Stimulated activated CD8-positive, alpha-beta memory T cell treated with anti-CD3 and anti-CD28 coated beads, Interleukin-12 subunit alpha, Interleukin-12 subunit beta, amount 100 ng/mL, for 24 hours (primary cell): ENCODE measurements around the gene EXD3.

Source experiments
- DNase-seq: peaks from one replicate; pipeline ENCODE4 v3.0.0-alpha.2; 2020; ENCODE audit errors: extremely low read depth

The EXD3 gene

GRCh38 chr9:137317718-137318511 is 105.0 kb downstream of the EXD3 start:
- DNase-seq, result no peak

- no peak for DNase-seq
Measured at GRCh38 chr9:137317021-137317717, 105.8 kb downstream of the EXD3 start.

- DNase-seq, result no peak
Measured at GRCh38 chr9:137316012-137316981, 106.7 kb downstream of the EXD3 start.

- no peak for DNase-seq
Measured at GRCh38 chr9:137315581-137316011, 107.4 kb downstream of the EXD3 start.

GRCh38 chr9:137314561-137315560 is 108.1 kb downstream of the EXD3 start:
- no peak for DNase-seq

- DNase-seq, result no peak
Measured at GRCh38 chr9:137313956-137314560, 108.9 kb downstream of the EXD3 start.

- DNase-seq, result no peak
Measured at GRCh38 chr9:137313326-137313936, 109.5 kb downstream of the EXD3 start.

GRCh38 chr9:137312852-137313325 is 110.1 kb downstream of the EXD3 start:
- DNase-seq, result no peak

- DNase-seq, result no peak
Measured at GRCh38 chr9:137311986-137312851, 110.7 kb downstream of the EXD3 start.

GRCh38 chr9:137311171-137311985 is 111.6 kb downstream of the EXD3 start:
- DNase-seq, result no peak

GRCh38 chr9:137310189-137311052 is 112.5 kb downstream of the EXD3 start:
- no peak for DNase-seq

GRCh38 chr9:137309368-137310188 is 113.4 kb downstream of the EXD3 start:
- DNase-seq, result no peak

GRCh38 chr9:137308057-137308619 is 114.8 kb downstream of the EXD3 start:
- no peak for DNase-seq

- no peak for DNase-seq
Measured at GRCh38 chr9:137307255-137308056, 115.5 kb downstream of the EXD3 start.

GRCh38 chr9:137306850-137307254 is 116.1 kb downstream of the EXD3 start:
- DNase-seq, result no peak
